ENCODE results near the gene TUNAR.

TUNAR gene

GRCh38 chr14:95840094-95840700 is 36.4 kb upstream of the TUNAR start:
- no peak for TF ChIP-seq CTCF (IDR thresholded peaks at IDR 0.05)
- H3K36me3 Mint-ChIP-seq (ENCODE audit: low read depth) = no peaks in the 10 kb centered on the region
- no peak for DNase-seq

GRCh38 chr14:95841668-95842067 is 35.0 kb upstream of the TUNAR start:
- Mint-ChIP-seq H3K4me1 (peaks cover 6% of the 10 kb centered on the region), H3K36me3 (ENCODE audit: low read depth) (no peaks in the 10 kb centered on the region), H3K9me3 (no peaks in the 10 kb centered on the region), H3K27me3 (ENCODE audit: low read depth, poor library complexity) (peaks cover 19% of the 10 kb centered on the region), H3K4me3 (no peak overlapping the region), H3K27ac (no peak overlapping the region)
- no peak for TF ChIP-seq CTCF (IDR thresholded peaks at IDR 0.05)
- no peak for DNase-seq

More at GRCh38 chr14:95840094-95840700, 36.4 kb upstream of the TUNAR start:
- Mint-ChIP-seq H3K4me1 (peaks cover 10% of the 10 kb centered on the region), H3K9me3 (no peaks in the 10 kb centered on the region), H3K4me3 (no peak overlapping the region), H3K27me3 (ENCODE audit: low read depth, poor library complexity) (peaks cover 10% of the 10 kb centered on the region), H3K27ac (no peak overlapping the region)

- H3K4me1 Mint-ChIP-seq = no peaks in the 10 kb centered on the region
- TF ChIP-seq CTCF (IDR thresholded peaks at IDR 0.05) = no peak
These were observed 26.9 kb upstream of the TUNAR start for GRCh38 chr14:95849761-95850160.

GRCh38 chr14:95850429-95850828 is 26.2 kb upstream of the TUNAR start:
- Mint-ChIP-seq H3K9me3 (no peaks in the 10 kb centered on the region), H3K36me3 (ENCODE audit: low read depth) (no peaks in the 10 kb centered on the region), H3K27ac (no peak overlapping the region), H3K4me1 (no peaks in the 10 kb centered on the region), H3K4me3 (no peak overlapping the region), H3K27me3 (ENCODE audit: low read depth, poor library complexity) (peaks cover 17% of the 10 kb centered on the region)
- no peak for DNase-seq
- no peak for TF ChIP-seq CTCF (IDR thresholded peaks at IDR 0.05)

More at GRCh38 chr14:95849761-95850160, 26.9 kb upstream of the TUNAR start:
- H3K27ac Mint-ChIP-seq = no peak overlapping the region
- no peak for DNase-seq
- H3K9me3 Mint-ChIP-seq = no peaks in the 10 kb centered on the region
- no peaks in the 10 kb centered on the region for H3K36me3 Mint-ChIP-seq (ENCODE audit: low read depth)
- no peak overlapping the region for H3K4me3 Mint-ChIP-seq
- peaks cover 18% of the 10 kb centered on the region for H3K27me3 Mint-ChIP-seq (ENCODE audit: low read depth, poor library complexity)

GRCh38 chr14:95855606-95856005 is 21.0 kb upstream of the TUNAR start:
- Mint-ChIP-seq H3K9me3 (no peaks in the 10 kb centered on the region), H3K36me3 (ENCODE audit: low read depth) (no peaks in the 10 kb centered on the region), H3K4me3 (no peak overlapping the region), H3K4me1 (no peaks in the 10 kb centered on the region), H3K27me3 (ENCODE audit: low read depth, poor library complexity) (peaks cover 11% of the 10 kb centered on the region), H3K27ac (no peak overlapping the region)
- no peak for DNase-seq
- no peak for TF ChIP-seq CTCF (IDR thresholded peaks at IDR 0.05)

- H3K4me1 Mint-ChIP-seq = no peaks in the 10 kb centered on the region
- peaks cover 9% of the 10 kb centered on the region for H3K27me3 Mint-ChIP-seq (ENCODE audit: low read depth, poor library complexity)
- no peak overlapping the region for H3K4me3 Mint-ChIP-seq
- DNase-seq = no peak
- no peaks in the 10 kb centered on the region for H3K36me3 Mint-ChIP-seq (ENCODE audit: low read depth)
- no peaks in the 10 kb centered on the region for H3K9me3 Mint-ChIP-seq
- no peak overlapping the region for H3K27ac Mint-ChIP-seq
- no peak for TF ChIP-seq CTCF (IDR thresholded peaks at IDR 0.05)
These were observed 19.4 kb upstream of the TUNAR start for GRCh38 chr14:95857275-95857674.
